GM19468 (cell line): ENCODE results near the gene GALNT12.

Experiments
- ATAC-seq: cut with Tn5 transposase; IDR thresholded peaks from one replicate; pipeline ENCODE4 v1.9.1; 2021; ENCODE audit warnings: mild to moderate bottlenecking, moderate library complexity, moderate number of reproducible peaks; ENCODE audit not compliant: unreplicated experiment; ENCODE audit errors: extremely low read depth

The GALNT12 gene

GRCh38 chr9:98807070-98807813 lies at the start of gene GALNT12:
GALNT12 (plus strand) TSS chr9:98807670; CDS start chr9:98807699, 29 bp downstream.
- no peak for ATAC-seq

- ATAC-seq = no peak
Observed at GRCh38 chr9:98760231-98760630, 47.2 kb upstream of the GALNT12 start.

DNA sequence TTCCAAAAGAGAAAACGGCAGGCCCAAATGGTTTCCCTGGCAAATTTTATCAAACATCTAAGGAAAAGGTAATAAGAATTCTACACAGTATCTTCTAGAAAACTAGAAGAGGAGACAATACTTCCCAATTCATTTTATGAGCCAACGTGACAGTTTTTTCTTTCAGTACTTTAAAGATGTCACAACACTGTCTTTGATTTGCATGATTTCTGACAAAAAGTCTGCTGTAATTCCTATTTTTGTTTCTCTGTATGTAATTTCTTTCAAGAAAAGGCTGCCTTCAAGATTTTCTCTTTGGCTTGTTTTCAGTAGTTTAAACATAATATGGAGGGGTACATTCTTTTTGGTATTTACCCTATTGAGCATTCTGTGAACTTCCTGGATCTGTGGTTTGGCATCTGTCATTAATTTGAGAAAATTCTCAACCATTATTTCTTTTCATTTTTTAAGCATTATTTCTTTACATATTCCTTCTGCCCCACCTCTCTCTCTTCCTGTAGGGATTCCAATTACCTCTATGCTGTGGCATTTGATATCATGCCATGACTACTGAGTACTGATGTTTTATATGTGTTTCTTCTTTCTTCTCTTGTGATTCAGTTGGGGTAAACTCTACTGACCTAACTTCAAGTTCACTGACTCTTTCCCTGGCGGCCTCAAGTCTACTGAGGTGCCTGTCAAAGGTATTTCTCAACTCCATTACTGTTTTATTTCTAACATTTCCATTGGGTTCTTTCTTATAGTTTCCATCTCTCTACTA lies 43.3 kb upstream of the GALNT12 start:
- no peak for ATAC-seq

DNA sequence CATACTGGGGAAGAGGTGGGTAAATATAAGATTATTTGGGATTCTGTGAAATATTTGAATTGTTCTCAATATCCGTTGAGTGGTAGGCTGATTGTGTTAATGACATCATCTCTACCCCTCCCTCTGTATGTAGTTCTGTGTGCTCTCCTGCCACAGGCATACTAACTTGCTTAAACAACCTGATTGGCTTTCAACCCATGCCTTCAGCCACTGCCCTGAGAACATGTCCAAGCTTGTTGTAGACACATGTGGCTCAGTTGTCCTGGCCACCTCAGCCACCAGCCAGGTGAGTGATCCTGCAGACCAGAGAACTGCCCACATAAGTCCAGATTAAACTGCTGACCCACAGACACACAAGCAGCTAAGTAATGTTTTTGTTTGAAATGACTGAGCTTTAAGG lies 42.2 kb upstream of the GALNT12 start:
- no peak for ATAC-seq

GRCh38 chr9:98766586-98766985 lies 40.9 kb upstream of the GALNT12 start:
- no peak for ATAC-seq

DNA sequence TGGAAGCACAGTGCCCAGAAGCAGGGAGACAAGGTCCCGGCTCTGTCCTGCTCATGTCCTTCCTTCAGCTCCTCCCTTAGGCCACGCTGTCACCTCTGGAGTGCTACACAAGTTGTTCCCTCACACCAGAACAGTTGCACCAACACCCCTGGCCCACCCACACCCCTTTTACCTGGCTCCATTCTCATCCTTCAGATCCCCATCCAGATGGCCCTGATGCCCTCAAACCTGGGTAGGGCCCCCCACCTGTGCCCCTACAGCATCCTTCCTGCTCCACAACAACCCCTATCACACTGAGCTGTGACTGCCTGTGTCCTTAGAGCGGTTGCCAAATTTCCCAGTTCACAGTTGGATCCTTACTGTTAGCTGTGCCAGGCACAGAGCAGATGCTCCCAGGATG lies 40.3 kb upstream of the GALNT12 start:
- no peak for ATAC-seq

- no peak for ATAC-seq
Observed at GRCh38 chr9:98767915-98768314, 39.6 kb upstream of the GALNT12 start.

DNA sequence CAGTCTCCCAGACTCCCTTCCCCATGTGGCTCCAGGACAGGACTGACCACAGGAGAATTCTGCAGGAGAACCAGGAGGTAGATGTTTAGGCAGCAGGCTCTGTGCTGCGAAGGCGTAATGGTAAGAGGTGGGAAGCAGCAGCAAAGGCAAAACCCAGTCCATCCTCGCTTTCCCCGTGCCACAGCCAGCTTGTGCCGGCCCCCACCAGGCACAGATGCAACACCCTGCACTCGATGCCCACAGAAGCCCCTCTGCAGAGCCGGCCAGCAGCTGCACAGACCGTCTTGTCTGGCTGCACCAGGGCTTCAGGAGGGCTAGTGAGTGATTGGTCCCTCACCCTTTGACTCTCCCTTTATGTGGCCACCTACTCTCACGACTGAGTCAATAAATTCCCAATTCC lies 39.1 kb upstream of the GALNT12 start:
- ATAC-seq = no peak

GRCh38 chr9:98770717-98771116 lies 36.8 kb upstream of the GALNT12 start:
- no peak for ATAC-seq

DNA sequence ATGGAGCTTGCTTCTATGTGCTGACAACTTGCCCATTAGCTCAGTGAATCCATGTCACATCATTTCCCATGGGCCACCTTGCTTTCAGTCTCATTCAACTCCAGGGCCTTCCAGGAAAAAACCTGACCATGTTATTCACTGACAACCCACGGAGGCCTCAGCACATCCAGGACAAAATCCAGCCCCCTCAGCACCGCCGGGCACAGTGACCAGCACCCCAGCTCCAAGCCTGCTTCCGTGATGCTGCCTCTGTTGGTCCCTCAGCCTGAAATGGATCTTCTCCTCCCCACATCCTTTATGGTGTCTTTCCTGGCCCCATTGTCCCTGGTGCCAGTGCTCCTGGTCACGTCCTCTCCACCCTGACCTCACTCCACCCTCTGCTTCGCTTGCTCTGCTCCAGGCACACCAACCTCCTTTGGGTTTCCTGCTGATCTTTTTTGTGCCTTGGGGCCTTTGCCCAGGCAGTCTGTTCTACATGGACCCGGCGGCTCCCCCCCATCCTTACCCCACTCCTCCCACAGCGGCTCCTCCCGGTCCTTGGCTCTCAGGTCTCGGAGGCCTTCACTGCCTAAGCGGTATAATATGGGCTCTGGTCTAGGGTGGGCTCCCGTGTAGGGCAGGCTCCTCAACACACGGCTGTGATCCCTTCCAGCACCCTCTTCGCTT lies 36.1 kb upstream of the GALNT12 start:
- no peak for ATAC-seq

DNA sequence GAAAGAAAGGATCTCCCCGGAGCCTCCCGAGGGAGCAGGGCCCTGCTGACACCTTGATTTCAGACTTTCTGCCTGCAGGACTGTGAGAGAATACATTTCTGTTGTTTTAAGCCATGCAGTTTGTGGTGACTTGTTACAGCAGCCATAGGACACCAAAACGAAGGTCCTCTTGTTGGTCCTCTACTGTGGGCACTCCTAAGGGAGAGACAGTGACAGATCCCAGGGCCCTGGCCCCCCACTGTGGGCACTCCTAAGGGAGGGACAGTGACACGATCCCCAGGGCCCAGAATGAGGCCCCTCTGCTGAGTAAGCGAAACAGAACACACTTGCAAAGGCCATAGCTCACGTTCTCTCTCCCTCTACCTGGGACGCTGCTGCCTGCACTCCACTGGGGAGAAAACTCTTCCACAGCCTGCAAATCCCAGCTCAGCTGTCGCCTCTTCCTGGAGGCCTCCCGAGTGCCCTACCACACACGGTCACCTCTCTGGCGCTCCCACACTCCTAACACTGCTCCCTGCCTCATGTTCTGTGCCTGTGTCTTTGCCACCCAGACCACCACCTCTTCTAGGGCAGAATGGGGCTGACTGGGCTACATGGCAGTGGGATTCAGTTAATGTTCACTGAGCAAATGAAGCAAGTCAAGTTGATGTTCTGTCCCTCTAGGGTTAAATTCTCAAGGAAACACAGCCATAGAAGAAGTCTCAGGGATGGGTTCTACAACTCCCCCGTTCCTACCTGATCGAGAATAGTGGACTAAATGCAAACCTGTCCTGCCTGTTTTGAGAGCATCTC lies 34.9 kb upstream of the GALNT12 start:
- ATAC-seq = no peak

DNA sequence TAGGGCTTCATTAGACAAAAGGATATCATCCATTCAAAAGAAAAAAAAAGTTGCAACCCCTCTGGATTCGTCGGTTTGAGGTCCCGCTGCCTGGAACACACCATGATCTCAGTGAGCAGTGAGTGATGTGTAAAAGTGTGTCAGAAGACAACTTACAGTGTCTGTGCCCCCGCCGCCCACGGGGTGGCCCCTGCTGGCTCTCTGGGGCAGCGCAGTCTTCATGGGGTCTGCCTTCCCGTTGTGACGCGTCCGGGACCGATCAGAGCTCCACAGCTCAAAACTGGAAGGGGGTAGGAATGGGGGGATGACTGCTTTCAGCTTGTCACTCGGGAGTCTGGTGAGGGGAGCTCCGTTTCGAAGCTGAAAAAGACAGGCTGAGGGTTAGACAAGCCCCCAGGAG lies 33.7 kb upstream of the GALNT12 start:
- no peak for ATAC-seq

DNA sequence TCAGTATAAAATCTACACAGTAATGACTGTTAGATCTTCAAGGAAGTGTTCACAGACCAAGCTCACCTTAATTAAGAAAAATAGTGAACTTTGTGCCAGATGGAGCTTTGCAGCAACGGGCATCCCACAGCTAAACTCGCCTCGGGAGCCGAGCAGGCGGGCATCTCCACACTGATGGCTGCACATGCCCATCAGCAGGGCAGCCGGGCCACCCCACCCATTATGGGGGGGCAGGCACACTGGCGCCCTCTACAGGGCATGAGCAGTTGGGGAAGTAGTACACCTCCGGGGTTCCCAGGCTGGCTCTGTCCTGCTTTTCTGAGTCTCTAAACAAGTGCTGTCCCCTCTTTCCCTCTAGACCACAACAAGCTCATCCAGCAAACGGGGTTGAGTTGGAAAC lies 32.7 kb upstream of the GALNT12 start:
- ATAC-seq = no peak

GRCh38 chr9:98775831-98776441 lies 31.5 kb upstream of the GALNT12 start:
- no peak for ATAC-seq

- no peak for ATAC-seq
Observed at GRCh38 chr9:98777618-98778017, 29.9 kb upstream of the GALNT12 start.

- ATAC-seq = no peak
Observed at GRCh38 chr9:98778251-98778650, 29.2 kb upstream of the GALNT12 start.

DNA sequence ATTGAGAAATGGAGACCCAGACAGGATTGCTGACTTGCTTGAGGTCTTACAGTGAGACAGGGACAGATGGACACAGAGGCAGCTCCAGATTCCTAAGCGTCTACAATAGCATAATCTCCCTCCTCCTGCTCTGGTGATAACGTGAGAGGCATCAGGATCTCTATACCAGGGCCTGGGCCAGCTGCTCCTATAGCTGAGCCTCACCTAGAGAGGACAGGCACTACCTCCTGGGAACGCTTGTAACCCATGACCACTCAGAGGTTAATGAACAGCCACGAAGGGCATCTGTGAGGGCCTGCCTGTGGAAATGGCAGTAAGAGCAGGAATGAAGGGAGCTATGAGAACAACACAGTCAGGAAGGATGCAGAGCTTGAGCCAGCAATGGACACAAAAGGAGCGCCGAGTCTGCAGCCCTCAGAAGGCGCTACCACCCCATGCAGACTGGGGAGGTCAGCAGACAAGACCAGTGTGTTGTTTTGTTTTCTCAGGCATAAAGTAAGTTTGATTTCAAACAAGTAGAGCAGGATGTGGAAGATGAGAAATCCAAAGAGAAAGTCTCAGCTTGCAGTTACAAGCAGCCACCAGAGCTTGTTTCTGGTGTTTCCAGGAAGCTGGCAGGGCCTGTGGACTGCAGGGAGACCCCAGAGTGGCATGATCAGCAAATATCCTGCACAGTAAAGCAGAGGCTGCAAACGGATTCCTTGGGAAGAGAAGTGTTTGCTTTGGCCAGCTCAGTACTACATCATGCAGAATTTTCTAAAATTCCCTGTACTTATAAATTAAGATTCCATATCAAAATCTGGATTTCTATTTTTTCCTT lies 28.5 kb upstream of the GALNT12 start:
- no peak for ATAC-seq

DNA sequence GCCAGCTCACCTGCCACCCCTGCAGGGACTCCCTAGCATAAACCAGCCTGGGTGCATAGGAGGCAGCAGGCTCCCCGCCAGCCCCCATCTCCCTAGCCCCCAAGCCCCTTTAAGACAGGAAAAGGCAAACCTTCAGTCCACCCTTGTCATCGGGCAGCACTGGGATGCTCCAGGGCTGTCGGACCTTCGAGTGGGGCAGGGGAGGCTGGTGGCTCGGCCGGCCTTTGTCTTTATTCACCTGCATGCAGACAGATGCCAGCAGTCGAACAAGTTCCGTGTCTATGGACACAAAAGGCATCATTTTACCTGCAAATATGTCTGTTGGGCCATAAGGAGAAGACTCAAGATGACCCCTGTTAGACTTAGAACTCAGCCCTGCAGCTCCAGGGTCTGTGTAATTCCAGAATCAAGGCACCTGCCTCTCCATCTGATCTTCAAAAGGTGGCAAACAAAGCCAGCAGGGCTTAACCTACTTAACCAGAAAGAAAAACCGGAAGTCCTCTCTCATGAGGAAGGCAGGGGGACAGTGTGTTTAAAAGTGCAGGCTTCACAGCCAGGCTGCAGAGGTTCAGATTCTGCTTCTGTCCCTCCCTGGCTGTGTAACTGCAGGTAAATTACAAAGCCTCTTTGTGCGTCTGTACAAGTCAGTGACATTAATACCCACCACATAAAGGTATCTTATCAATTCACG lies 27.3 kb upstream of the GALNT12 start:
- ATAC-seq = no peak
